Measurements from ENCODE around the gene RETREG2. TPM values are rescaled to one million over a fixed set of nuclear protein-coding genes. Genes with fewer than 3 reads are reported as not detected.

The RETREG2 gene
- total RNA-seq (2021; ENCODE audit: unreplicated experiment) (63.7 TPM), Bru-seq, nascent RNA (percentile 69 among the genes with signal in this experiment), BruChase-seq, experiment 1, labeled RNA remaining after a 6-hour chase (percentile 93 among the genes with signal in this experiment), BruChase-seq, experiment 2, labeled RNA remaining after a 2-hour chase (percentile 87 among the genes with signal in this experiment)
- 63.7 and 64.1 TPM in 2 replicates for polyA plus RNA-seq (2012)
- long read RNA-seq, full-length matches to known transcripts = 30 of 99 reads
- long read RNA-seq, partial matches to known transcripts = 6 of 99 reads
- long read RNA-seq, other reads (novel, unspliced or antisense) = 63 of 99 reads

GRCh38 chr2:219177552-219178376 is at the start of gene RETREG2:
Gene RETREG2, plus strand, starts transcription at chr2:219178275. Its CDS starts 78 bp downstream, at chr2:219178353.
- intact Hi-C loops (cut with micrococcal nuclease) = loop anchor here (2.0 to 10.0 kb wide), 3 partner anchors 29 to 357 kb away; partner anchors contain the start of genes DNPEP and ZFAND2B
- no peak within 1 kb of the TSS for H2AFZ ChIP-seq (ENCODE audit: low read depth, low read length, poor library complexity, severe bottlenecking)
- BruUV-seq (replicated peaks) = TSS peak; percentile 46
- no peaks in the 10 kb centered on the region for H3K9me2 ChIP-seq (ENCODE audit: insufficient read depth)
- ChIA-PET RAD21 (ENCODE audit: low non-redundant PET in 1 of 2, low total read pairs in 2 of 2, uncharacterized antibody in 2 of 2, unreplicated experiment in 2 of 2) (no interaction called here), POLR2A (no interaction called here), CTCF (no interaction called here)
- ATAC-seq (peak; percentile 68), DNase-seq (ENCODE audit: low read depth, low spot score) (peak; percentile 84)
- peak within 1 kb of the TSS; percentile 87 to 93 for H3K4me3 ChIP-seq (replicated peaks in 1 of 2; ENCODE audit: low read depth in 1 of 2, low read length in 2 of 2)
- H3K9ac ChIP-seq (ENCODE audit: low read length) = peak within 1 kb of the TSS; percentile 85
- H3K27me3 ChIP-seq (ENCODE audit: insufficient read depth, low read length) = no peaks in the 10 kb centered on the region
- H4K20me1 ChIP-seq (ENCODE audit: insufficient read depth) = no peaks in the 10 kb centered on the region
- peak within 1 kb of the TSS; percentile 98 for H3K4me2 ChIP-seq (ENCODE audit: low read length)
- peaks cover 10 to 27% of the 10 kb centered on the region in 2 experiments for H3K4me1 ChIP-seq (ENCODE audit: control insufficient read depth in 1 of 2, insufficient read depth in 2 of 2, low read length in 2 of 2)
- peak within 1 kb of the TSS; percentile 97 for H3K27ac ChIP-seq (ENCODE audit: low read depth, low read length)
- H3K79me2 ChIP-seq (ENCODE audit: insufficient read depth, low read length) = peaks cover 23% of the 10 kb centered on the region
- H3K9me3 ChIP-seq (ENCODE audit: control insufficient read depth in 1 of 2, insufficient read depth in 1 of 2, low read depth in 1 of 2, low read length in 2 of 2) = no peaks in the 10 kb centered on the region
- peaks cover 5 to 17% of the 10 kb centered on the region in 2 experiments; a peak in 3 of 4 replicates for H3K36me3 ChIP-seq (ENCODE audit: control insufficient read depth in 1 of 2, insufficient read depth in 2 of 2, low read length in 2 of 2)
- TF ChIP-seq JUND (IDR thresholded peaks at IDR 0.05) = no peak
- no peak for TF ChIP-seq EGR1 (IDR thresholded peaks at IDR 0.05; ENCODE audit: low read depth)
- no peak for TF ChIP-seq CEBPB (IDR thresholded peaks at IDR 0.05; ENCODE audit: low read depth)
- TF ChIP-seq REST (IDR thresholded peaks at IDR 0.05; ENCODE audit: low read depth) = no peak
- TF ChIP-seq MAX (IDR thresholded peaks at IDR 0.05) = no peak
- TF ChIP-seq SIN3A (IDR thresholded peaks at IDR 0.05; ENCODE audit: low read depth) = no peak
- no peak for TF ChIP-seq TCF7L2 (IDR thresholded peaks at IDR 0.05; ENCODE audit: borderline replicate concordance, extremely low read depth, insufficient read depth, insufficient read length)
- no peak for TF ChIP-seq CBX3 (IDR thresholded peaks at IDR 0.05; ENCODE audit: low read depth)
- no peak for TF ChIP-seq ZNF274 (IDR thresholded peaks at IDR 0.05; ENCODE audit: low read depth, low read length)
- no peak for TF ChIP-seq ELF1 (IDR thresholded peaks at IDR 0.05; ENCODE audit: borderline replicate concordance, low read depth)
- no peak for TF ChIP-seq FOSL1 (IDR thresholded peaks at IDR 0.05; ENCODE audit: low read depth)
- TF ChIP-seq SP1 (IDR thresholded peaks at IDR 0.05; ENCODE audit: low read depth) = no peak
- TF ChIP-seq EZH2 (IDR thresholded peaks at IDR 0.05) = no peak
- no peak for TF ChIP-seq ZBTB33 (IDR thresholded peaks at IDR 0.05; ENCODE audit: extremely low read depth, insufficient replicate concordance, low read length)
- TF ChIP-seq YY1 (IDR thresholded peaks at IDR 0.05; ENCODE audit: extremely low read depth, insufficient replicate concordance, low read depth, low read length) = peak; percentile 40
- TF ChIP-seq SRF (IDR thresholded peaks at IDR 0.05; ENCODE audit: low read depth) = no peak
- peak in 1 of 3 experiments; percentile 28; a peak in 1 of 6 replicates for TF ChIP-seq CTCF (IDR thresholded peaks at IDR 0.05 in 2 of 3, conservative IDR thresholded peaks at IDR 0.05 in 1 of 3; ENCODE audit: borderline replicate concordance in 1 of 3, insufficient read depth in 1 of 3, low read depth in 2 of 3, low read length in 2 of 3)

Measured in HCT116 (cell line).